Cardiac muscle cell (in vitro differentiated cells and primary cell): ENCODE results near the gene GOLGA8Q. TPM values are rescaled to one million over a fixed set of nuclear protein-coding genes. Genes with fewer than 3 reads are reported as not detected.
A peak's percentile ranks its signal among the peaks of the same experiment; 100 is the strongest.
"Not testable (repeated sequence)": the region's sequence is repeated elsewhere in the genome, so short reads cannot be mapped to it uniquely, and the experiment has no call there.

Source experiments
- DNase-seq, 2 donors: peaks; one replicate each; pipeline versions ENCODE4 v3.0.0 to v3.0.0-alpha.2; 2010 to 2017; ENCODE audit warnings: low read depth in 1 of 2, low spot score in 1 of 2
- H3K27ac ChIP-seq: fragments of 200-600 bp; sonication (generic); 2 replicates; pipeline ENCODE4 v1.5.1; 2016
- H3K27me3 ChIP-seq: fragments of 200-600 bp; sonication (generic); 2 replicates; pipeline ENCODE4 v1.6.0; 2016; ENCODE audit warnings: control low read depth
- H3K36me3 ChIP-seq: fragments of 200-600 bp; sonication (generic); 2 replicates; pipeline ENCODE4 v1.5.1; 2016; ENCODE audit warnings: control low read depth
- H3K4me1 ChIP-seq: fragments of 200-600 bp; sonication (generic); 2 replicates; pipeline ENCODE4 v1.8.1; 2017; ENCODE audit warnings: low read depth, mild to moderate bottlenecking, mixed run types
- H3K4me3 ChIP-seq: fragments of 200-600 bp; sonication (generic); 2 replicates; pipeline ENCODE4 v1.5.1; 2016; ENCODE audit warnings: mild to moderate bottlenecking
- H3K9me3 ChIP-seq: fragments of 200-600 bp; sonication (generic); 2 replicates; pipeline ENCODE4 v1.5.1; 2017; ENCODE audit warnings: low read depth, mild to moderate bottlenecking, control low read depth
- polyA plus RNA-seq: library from polyadenylated mRNA; unstranded; fragments of >200 nt; fragmentation: Nextera tagmentation; extraction: Ambion mirVana; gene quantifications from 2 replicates; pipeline ENCODE4 v1.2.1, GENCODE V29; 2016
- total RNA-seq: library from RNA; depleted of rRNA; stranded (reverse); fragments of >200 nt; gene quantifications from 2 replicates; pipeline ENCODE4 v1.2.3, GENCODE V29; 2016

GOLGA8Q gene
- total RNA-seq (0.07 and 3.9 TPM in 2 replicates), polyA plus RNA-seq (0.48 TPM in 1 of 2 replicates, not detected in the other)

DNA sequence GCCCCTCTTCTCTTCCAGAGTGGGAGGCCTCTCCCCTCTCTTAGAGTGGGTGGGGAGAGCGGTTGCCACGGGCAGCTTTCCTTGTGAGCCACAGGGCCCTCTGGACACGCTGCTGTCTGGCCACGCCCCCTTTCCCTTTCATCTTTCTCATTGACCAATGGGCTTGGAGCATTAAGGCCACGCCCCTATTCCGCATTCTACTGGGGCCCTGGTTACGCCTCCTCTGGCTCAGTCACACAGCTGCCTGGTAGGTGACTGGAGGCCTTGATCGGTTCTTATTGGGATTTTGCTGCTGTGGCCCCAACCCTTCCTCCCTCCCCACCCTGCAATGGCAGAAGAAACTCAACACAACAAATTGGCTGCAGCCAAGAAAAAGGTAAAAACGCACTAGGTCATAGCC is at the start of gene GOLGA8Q:
TSS of gene GOLGA8Q (plus strand) at position 301 of the 400 bp plus-strand sequence. CDS start at position 329, 28 bp downstream.
- not testable (repeated sequence) for H3K36me3 ChIP-seq, H3K27me3 ChIP-seq, H3K4me3 ChIP-seq, H3K9me3 ChIP-seq, DNase-seq, H3K4me1 ChIP-seq, H3K27ac ChIP-seq

- not testable (repeated sequence) for H3K27ac ChIP-seq, H3K36me3 ChIP-seq, H3K27me3 ChIP-seq, H3K4me1 ChIP-seq, H3K4me3 ChIP-seq, H3K9me3 ChIP-seq, DNase-seq
Measured at GRCh38 chr15:30502904-30503781, 48.7 kb upstream of the GOLGA8Q start.

DNA sequence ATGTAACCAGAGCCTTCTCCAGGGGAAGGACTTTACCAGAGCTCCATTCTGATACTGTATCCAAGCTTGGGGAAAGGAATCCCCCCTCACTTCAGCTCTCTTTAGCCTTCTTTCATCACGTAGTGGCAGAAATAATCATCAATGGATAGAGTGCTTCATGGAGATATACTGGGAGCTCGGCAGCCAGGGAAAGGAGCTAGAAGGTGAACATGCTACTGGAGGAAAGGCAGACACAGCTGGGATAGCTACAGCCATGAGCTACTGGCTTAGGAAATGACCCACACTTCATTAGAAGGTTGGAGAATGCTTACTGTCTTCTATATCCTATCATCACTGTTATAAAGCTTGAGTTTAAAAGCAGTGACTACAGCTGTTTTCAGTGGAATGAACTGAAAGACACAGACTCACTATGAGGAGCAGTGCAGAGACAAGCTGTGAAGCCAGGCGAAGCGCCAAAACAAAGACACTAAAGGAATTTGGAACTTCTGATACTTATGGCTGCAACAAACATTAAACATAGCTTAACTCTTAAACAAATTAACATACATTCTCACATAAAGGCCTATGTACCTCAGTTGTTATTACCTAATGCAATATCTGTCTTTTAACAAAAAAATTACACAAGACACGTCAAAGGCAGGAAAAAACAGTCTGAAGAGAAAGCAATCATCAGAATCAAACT is 47.5 kb upstream of the GOLGA8Q start:
- not testable (repeated sequence) for H3K9me3 ChIP-seq, H3K4me1 ChIP-seq, H3K36me3 ChIP-seq, H3K27ac ChIP-seq, H3K4me3 ChIP-seq, H3K27me3 ChIP-seq
- peak; percentile 3 to 11 for DNase-seq

DNA sequence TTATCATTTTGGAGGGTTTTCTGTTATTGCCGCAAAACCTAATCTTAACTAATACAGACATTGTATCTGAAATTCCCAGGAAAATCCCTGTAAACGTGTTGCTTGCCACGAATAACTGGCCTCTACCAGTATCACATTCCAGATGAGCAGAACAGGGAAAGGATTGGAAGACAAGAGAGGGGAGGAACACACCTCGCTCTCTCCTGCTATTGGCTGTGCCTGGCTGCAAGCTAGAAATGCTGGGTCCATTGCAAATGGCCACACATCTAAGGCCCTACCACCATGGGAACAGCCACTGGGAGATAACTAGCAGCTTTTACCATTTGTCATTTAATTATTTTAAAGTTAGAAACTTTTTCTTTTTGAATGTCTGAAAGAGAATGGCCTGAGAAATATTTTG is 37.3 kb upstream of the GOLGA8Q start:
- H3K27me3 ChIP-seq, H3K9me3 ChIP-seq, H3K36me3 ChIP-seq, H3K4me1 ChIP-seq, H3K4me3 ChIP-seq, DNase-seq, H3K27ac ChIP-seq: not testable (repeated sequence)

- H3K36me3 ChIP-seq, H3K9me3 ChIP-seq, DNase-seq, H3K27ac ChIP-seq, H3K4me3 ChIP-seq, H3K4me1 ChIP-seq, H3K27me3 ChIP-seq: not testable (repeated sequence)
Measured at GRCh38 chr15:30523453-30524243, 28.2 kb upstream of the GOLGA8Q start.

- not testable (repeated sequence) for DNase-seq, H3K4me1 ChIP-seq, H3K36me3 ChIP-seq, H3K27me3 ChIP-seq, H3K27ac ChIP-seq, H3K4me3 ChIP-seq, H3K9me3 ChIP-seq
Measured at GRCh38 chr15:30525912-30526311, 25.9 kb upstream of the GOLGA8Q start.

DNA sequence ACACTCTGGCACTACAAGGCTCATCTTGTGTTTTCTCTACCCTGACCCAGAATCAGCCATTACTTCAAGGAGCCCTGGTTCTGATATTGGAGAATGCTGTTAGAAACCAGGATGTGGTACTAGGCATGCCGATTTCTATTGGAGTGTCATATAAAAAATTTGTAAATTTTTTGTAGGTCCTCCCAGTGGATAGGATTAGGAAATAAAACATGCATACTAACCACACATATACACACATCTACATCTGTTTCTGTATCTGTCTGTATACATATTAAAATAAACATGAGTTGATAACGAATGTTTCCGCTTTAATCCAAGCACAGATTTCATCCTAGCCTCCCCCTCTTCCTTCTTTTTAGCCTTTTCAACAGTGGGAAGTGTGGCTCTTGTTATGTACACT is 22.8 kb upstream of the GOLGA8Q start:
- not testable (repeated sequence) for H3K27ac ChIP-seq, H3K4me3 ChIP-seq, H3K9me3 ChIP-seq, H3K27me3 ChIP-seq, DNase-seq, H3K4me1 ChIP-seq, H3K36me3 ChIP-seq

DNA sequence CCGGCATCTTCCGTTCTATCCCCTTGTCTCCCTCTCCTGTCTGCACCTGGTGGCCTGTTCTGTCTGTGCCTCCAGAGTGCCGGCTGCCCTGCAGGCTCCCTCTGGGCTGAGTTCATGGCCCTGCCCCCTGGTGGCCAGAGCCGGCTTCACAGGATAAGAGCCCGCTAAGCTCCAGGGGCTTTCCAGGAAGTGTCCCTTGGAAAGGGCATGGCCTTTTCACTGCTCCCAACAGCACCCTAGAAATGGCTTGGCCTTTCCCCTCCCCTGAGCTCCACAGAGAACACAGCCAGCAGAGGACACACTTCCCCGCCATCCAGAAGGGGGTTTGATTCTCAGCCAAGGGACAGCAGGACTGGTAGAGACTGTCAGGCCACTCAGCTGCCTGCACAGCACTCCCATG is 15.1 kb downstream of the GOLGA8Q start:
- H3K9me3 ChIP-seq, H3K4me1 ChIP-seq, H3K36me3 ChIP-seq, H3K27me3 ChIP-seq, H3K27ac ChIP-seq, H3K4me3 ChIP-seq: not testable (repeated sequence)
- peak in 1 of 2 donors; percentile 0 for DNase-seq

GRCh38 chr15:30573012-30573491 is 21.2 kb downstream of the GOLGA8Q start:
- H3K27me3 ChIP-seq, H3K4me3 ChIP-seq, H3K27ac ChIP-seq, H3K36me3 ChIP-seq, H3K4me1 ChIP-seq, H3K9me3 ChIP-seq, DNase-seq: not testable (repeated sequence)

- H3K9me3 ChIP-seq, H3K27ac ChIP-seq, H3K36me3 ChIP-seq, H3K4me1 ChIP-seq, H3K27me3 ChIP-seq, H3K4me3 ChIP-seq, DNase-seq: not testable (repeated sequence)
Measured at GRCh38 chr15:30579394-30579970, 27.6 kb downstream of the GOLGA8Q start.

- H3K27me3 ChIP-seq, H3K36me3 ChIP-seq, H3K27ac ChIP-seq, H3K4me1 ChIP-seq, H3K4me3 ChIP-seq, H3K9me3 ChIP-seq, DNase-seq: not testable (repeated sequence)
Measured at GRCh38 chr15:30580716-30581115, 28.9 kb downstream of the GOLGA8Q start.

- H3K4me3 ChIP-seq, H3K36me3 ChIP-seq, H3K27me3 ChIP-seq, H3K9me3 ChIP-seq, DNase-seq, H3K4me1 ChIP-seq, H3K27ac ChIP-seq: not testable (repeated sequence)
Measured at GRCh38 chr15:30598953-30599352, 47.1 kb downstream of the GOLGA8Q start.

- H3K4me3 ChIP-seq, DNase-seq, H3K36me3 ChIP-seq, H3K27me3 ChIP-seq, H3K4me1 ChIP-seq, H3K9me3 ChIP-seq, H3K27ac ChIP-seq: not testable (repeated sequence)
Measured at GRCh38 chr15:30603796-30604195, 51.9 kb downstream of the GOLGA8Q start, which contains the start of gene GOLGA8H. Gene GOLGA8H, plus strand, starts transcription at chr15:30604028. Its CDS starts 98 bp downstream, at chr15:30604126.
